Tongue (tissue), 2 donors: ENCODE data around the gene SCIMP. TPM values are rescaled to one million over a fixed set of nuclear protein-coding genes. Genes with fewer than 3 reads are reported as not detected.
"Not testable (repeated sequence)": the region's sequence is repeated elsewhere in the genome, so short reads cannot be mapped to it uniquely, and the experiment has no call there.

ENCODE experiments used
- DNase-seq: peaks from one replicate; pipeline ENCODE4 v3.0.0-alpha.2; 2015
- total RNA-seq: library from RNA; depleted of rRNA; stranded (reverse); fragments of >200 nt; gene quantifications from one replicate; pipeline ENCODE4 v1.2.3, GENCODE V29; 2014

Gene SCIMP
- total RNA-seq, 1 donor from 2014 or later: not detected

DNA sequence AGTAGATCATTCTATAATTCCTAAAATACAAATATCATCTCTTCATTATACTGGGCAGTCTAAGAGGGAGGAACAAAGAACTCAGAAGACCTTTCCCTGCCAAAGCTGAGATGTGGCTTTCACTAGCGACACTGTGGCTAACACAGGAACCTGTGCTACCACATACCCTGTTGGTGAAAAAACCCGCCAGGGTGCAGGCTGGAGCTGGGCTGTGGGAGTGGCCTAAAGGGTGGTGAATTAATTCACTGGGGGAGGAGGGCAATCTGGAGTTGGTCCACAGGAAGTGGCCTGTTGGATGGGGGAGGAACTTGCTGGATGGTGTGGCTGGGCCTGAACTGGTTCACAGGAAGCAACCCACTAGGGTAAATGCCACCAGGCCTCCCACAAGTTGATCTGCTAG, 50.4 kb downstream of the SCIMP start:
- no peak for DNase-seq

DNA sequence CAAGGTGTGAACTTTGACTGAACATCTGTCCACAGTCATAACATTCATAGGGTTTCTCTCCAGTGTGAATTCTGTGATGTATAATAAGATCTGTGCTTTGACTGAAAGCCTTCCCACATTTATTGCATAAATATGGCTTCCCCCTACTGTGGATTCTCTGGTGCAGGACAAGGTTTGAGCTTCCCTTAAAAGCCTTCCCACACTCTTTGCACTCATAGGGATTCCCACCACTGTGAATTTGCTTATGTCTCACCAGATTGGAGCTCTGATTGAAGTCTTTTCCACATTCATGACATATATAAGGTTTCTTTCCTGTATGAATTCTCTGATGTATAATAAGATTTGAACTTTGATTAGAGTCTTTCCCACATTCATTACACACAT, 51.3 kb downstream of the SCIMP start:
- DNase-seq: no peak

GRCh38 chr17:5182597-5183409, 51.9 kb downstream of the SCIMP start:
- no peak for DNase-seq

DNA sequence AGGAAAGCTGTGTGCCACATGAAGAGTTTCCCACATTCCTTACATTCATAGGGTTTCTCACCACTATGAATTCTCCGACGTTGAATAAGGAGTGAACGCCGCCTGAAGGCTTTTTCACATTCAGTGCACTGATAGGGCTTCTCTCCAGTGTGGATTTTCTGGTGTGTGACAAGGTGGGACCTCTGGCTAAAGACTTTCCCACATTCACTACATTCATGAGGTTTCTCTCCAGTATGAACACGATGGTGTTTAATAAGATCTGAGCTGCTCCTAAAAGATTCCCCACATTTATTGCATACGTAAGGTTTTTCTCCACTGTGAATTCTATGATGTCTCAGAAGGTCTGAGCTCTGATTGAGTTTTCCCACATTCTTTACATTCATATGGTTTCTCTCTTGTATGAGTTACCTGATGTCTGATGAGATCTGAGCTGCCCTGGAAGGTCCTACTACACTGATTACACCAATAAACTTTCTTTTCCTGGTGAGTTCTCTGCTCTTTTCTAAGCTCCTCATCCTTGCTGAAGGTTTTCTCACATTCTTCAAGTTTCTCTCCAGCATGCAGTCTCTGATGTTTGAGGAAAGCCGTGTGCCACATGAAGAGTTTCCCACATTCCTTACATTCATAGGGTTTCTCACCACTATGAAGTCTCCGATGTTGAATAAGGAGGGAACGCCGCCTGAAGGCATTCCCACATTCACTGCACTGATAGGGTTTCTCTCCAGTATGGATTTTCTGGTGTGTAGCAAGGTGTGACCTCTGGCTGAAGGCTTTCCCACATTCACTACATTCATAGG, 53.0 kb downstream of the SCIMP start:
- DNase-seq: no peak

DNA sequence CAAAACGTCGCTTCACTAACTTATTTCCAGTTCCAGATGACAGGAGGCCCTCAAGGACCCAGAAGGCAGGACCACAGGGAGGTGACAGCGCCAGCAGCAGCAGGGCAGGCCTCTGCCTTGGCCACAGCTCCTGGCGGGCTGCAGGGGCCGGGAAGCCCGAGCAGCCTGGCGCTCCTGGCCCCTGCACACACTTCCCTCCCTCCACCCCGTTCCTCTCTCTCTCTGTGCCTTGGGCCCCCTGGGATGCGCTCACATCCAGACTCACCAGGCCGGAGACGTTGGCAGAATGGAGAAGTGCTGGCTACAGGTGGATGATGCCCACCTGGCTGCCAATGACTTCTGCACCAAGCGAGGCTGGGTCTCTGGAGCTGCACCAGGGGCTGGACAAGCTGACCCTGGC, 55.7 kb downstream of the SCIMP start:
- no peak for DNase-seq

DNA sequence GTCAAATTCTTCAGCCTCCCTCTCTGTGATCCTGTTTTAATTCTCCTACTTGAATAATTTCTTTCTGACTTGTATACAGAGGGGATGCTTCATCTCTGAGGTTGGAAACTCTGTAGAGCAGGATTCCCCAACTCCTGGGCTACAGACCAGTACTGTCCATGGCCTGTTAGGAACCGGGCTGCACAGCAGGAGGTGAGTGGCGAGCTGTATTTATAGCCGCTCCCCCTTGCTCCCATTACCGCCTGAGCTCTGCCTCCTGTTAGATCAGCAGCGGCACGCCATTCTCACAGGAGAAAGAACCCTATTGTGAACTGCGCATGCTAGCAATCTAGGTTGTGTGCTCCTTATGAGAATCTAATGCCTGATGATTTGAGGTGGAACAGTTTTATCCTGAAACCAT, 59.6 kb downstream of the SCIMP start:
- not testable (repeated sequence) for DNase-seq

GRCh38 chr17:5165791-5166564, 68.7 kb downstream of the SCIMP start:
- DNase-seq: not testable (repeated sequence)

- no peak for DNase-seq
These were observed 70.2 kb downstream of the SCIMP start for GRCh38 chr17:5164436-5164835.

GRCh38 chr17:5161793-5162192, 72.9 kb downstream of the SCIMP start:
- DNase-seq: not testable (repeated sequence)

DNA sequence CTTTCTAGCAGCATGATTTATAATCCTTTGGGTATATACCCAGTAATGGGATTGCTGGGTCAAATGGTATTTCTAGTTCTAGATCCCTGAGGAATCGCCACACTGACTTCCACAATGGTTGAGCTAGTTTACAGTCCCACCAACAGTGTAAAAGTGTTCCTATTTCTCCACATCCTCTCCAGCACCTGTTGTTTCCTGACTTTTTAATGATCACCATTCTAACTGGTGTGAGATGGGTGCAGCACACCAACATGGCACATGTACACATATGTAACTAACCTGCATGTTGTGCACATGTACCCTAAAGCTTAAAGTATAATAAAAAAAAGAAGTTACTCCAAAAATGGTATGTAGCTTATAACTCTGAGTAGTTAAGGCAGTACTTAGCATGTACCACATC, 74.0 kb downstream of the SCIMP start:
- DNase-seq: not testable (repeated sequence)

Other genes with a start within 250 kb of the SCIMP start
- gene CAMTA2, start 247.2 kb downstream of the SCIMP start, total RNA-seq: 8.0 TPM
- gene INCA1, start 237.3 kb downstream of the SCIMP start, total RNA-seq: 0.62 TPM
- 97.3 TPM for gene KIF1C, start 236.9 kb downstream of the SCIMP start, total RNA-seq
- gene SLC52A1, start 199.4 kb downstream of the SCIMP start, total RNA-seq: not detected
- gene ZFP3, start 156.4 kb downstream of the SCIMP start, total RNA-seq: 9.5 TPM
- gene ZNF232, start 123.0 kb downstream of the SCIMP start, total RNA-seq: 8.4 TPM
- gene USP6, start 118.8 kb downstream of the SCIMP start, total RNA-seq: 0.92 TPM
- 27.7 TPM for gene ZNF594, start 43.0 kb downstream of the SCIMP start, total RNA-seq
- gene RABEP1, start 47.4 kb upstream of the SCIMP start, total RNA-seq: 71.2 TPM
- gene NUP88, start 184.8 kb upstream of the SCIMP start, total RNA-seq: 94.0 TPM
- 39.3 TPM for gene RPAIN, start 185.3 kb upstream of the SCIMP start, total RNA-seq
- gene C1QBP, start 204.3 kb upstream of the SCIMP start, total RNA-seq: 108 TPM
- gene DHX33, start 234.1 kb upstream of the SCIMP start, total RNA-seq: 11.6 TPM